Uterus (tissue), 4 donors: ENCODE results near the gene OCA2. TPM values are rescaled to one million over a fixed set of nuclear protein-coding genes. Genes with fewer than 3 reads are reported as not detected.

Source experiments
- DNase-seq, 2 donors: peaks; one replicate each; pipeline ENCODE4 v3.0.0-alpha.2; 2019 to 2020
- H3K27ac ChIP-seq, 2 donors: fragments of 200-600 bp; sonication (generic); 1 replicate in 1 of 2; 2 replicates in 1 of 2; pipeline ENCODE4 v1.5.1; 2016 to 2018
- H3K27me3 ChIP-seq, 2 donors: fragments of 200-600 bp; sonication (generic); one replicate each; pipeline ENCODE4 v1.5.1; 2018 to 2019; ENCODE audit warnings: control low read depth in 1 of 2
- H3K36me3 ChIP-seq, 2 donors: fragments of 200-600 bp; sonication (generic); one replicate each; pipeline ENCODE4 v1.5.1; 2019; ENCODE audit warnings: control low read depth in 1 of 2
- H3K4me1 ChIP-seq, 2 donors: fragments of 200-600 bp; sonication (generic); one replicate each; pipeline ENCODE4 v1.5.1; 2018 to 2019; ENCODE audit warnings: control low read depth in 1 of 2
- H3K4me3 ChIP-seq, 2 donors: fragments of 200-600 bp; sonication (generic); 1 replicate in 1 of 2; 2 replicates in 1 of 2; pipeline ENCODE4 v1.5.1; 2018 to 2019; ENCODE audit warnings: mild to moderate bottlenecking in 1 of 2
- H3K9me3 ChIP-seq, 2 donors: fragments of 200-600 bp; sonication (generic); one replicate each; pipeline ENCODE4 v1.5.1; 2019; ENCODE audit warnings: control low read depth in 1 of 2
- POLR2A ChIP-seq, 2 donors: fragments of 450-650 bp; IDR thresholded peaks; one replicate each; pipeline ENCODE4 v1.6.1; 2016; ENCODE audit warnings: antibody characterized with exemption in 2 of 2, mild to moderate bottlenecking in 1 of 2, moderate library complexity in 1 of 2
- intact Hi-C: fragments of 100-400 bp; cut with DNase I; formaldehyde crosslinking; loops from one replicate; pipeline ENCODE4 v1.15.1; 2023; ENCODE audit warnings: low total_unique reads
- total RNA-seq, 4 donors: library from RNA; depleted of rRNA in 3 of 4; stranded (reverse); fragments of >200 nt in 3 of 4; gene quantifications; one replicate each; pipeline versions ENCODE4 v1.1.0 to v1.2.4, GENCODE V29; 2014 to 2023
- TF ChIP-seq, protein P1 (sequence below), 4 experiments: fragments of 200-600 bp in 2 of 4; fragments of 450-650 bp in 2 of 4; sonication (generic) in 2 of 4; IDR thresholded peaks; one replicate each; pipeline ENCODE4 v1.5.1; 2016 to 2019; ENCODE audit warnings: antibody characterized with exemption in 4 of 4, mild to moderate bottlenecking in 2 of 4, moderate library complexity in 1 of 4
- donor health status: DM: yes; HTN: yes; CAD: no.

Gene OCA2
- total RNA-seq, 4 donors from 2014 or later, result 0.55 to 4.6 TPM; not detected in 2

DNA sequence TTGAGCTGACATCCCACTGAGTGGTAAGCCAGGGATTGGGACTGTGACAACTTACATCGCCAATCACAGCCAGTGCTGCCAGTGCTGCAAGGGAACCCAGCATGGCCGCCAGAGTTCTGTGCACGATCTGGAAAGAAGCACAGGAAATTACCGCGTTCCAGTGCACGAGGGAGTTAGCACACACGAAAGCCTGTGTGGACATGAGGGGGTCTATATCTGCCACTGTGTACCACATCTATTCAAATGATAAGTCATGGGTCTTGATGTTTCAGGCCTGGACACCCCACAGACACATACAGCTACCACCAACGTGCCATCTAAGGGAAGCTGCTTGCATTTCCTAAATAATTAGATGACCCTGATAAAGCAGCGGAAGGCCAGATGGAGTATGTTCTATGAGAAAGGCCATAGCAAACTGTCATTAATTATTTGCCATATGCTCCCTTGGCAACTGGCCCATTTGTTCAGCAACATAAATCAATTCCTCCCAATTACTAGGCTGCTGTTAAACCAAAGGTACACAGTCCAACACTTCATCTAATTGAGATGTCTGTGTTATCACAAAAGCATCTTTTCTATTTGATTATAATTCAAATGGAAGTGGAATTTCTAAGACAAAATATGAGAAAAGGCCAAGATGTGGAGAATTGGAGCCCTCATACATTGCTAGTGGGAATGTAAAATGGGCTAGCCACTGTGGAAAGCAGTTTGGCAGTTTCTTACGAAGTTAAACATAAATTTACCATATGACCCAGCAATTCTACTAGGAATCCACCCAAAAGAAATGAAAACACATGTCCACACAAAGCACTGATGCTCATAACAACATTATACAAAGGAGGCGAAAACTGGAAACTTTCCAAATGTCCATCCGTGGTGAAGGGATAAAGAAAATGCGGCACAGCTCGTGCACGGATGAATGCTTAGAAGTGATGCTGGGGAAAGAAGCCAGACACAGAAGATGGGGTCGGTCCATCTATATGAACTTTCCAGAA is 108.3 kb downstream of the OCA2 start:
- H3K9me3 ChIP-seq, result no peaks in the 10 kb centered on the region
- H3K4me1 ChIP-seq, result no peaks in the 10 kb centered on the region
- H3K27ac ChIP-seq, result no peak overlapping the region
- no peak for DNase-seq
- no peak overlapping the region for H3K4me3 ChIP-seq
- no peaks in the 10 kb centered on the region for H3K36me3 ChIP-seq
- TF ChIP-seq, protein P1, sequence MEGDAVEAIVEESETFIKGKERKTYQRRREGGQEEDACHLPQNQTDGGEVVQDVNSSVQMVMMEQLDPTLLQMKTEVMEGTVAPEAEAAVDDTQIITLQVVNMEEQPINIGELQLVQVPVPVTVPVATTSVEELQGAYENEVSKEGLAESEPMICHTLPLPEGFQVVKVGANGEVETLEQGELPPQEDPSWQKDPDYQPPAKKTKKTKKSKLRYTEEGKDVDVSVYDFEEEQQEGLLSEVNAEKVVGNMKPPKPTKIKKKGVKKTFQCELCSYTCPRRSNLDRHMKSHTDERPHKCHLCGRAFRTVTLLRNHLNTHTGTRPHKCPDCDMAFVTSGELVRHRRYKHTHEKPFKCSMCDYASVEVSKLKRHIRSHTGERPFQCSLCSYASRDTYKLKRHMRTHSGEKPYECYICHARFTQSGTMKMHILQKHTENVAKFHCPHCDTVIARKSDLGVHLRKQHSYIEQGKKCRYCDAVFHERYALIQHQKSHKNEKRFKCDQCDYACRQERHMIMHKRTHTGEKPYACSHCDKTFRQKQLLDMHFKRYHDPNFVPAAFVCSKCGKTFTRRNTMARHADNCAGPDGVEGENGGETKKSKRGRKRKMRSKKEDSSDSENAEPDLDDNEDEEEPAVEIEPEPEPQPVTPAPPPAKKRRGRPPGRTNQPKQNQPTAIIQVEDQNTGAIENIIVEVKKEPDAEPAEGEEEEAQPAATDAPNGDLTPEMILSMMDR (IDR thresholded peaks at IDR 0.05), result no peak
- TF ChIP-seq POLR2A (IDR thresholded peaks at IDR 0.05), result no peak
- intact Hi-C loops, result no loop called here
- no peaks in the 10 kb centered on the region for H3K27me3 ChIP-seq

DNA sequence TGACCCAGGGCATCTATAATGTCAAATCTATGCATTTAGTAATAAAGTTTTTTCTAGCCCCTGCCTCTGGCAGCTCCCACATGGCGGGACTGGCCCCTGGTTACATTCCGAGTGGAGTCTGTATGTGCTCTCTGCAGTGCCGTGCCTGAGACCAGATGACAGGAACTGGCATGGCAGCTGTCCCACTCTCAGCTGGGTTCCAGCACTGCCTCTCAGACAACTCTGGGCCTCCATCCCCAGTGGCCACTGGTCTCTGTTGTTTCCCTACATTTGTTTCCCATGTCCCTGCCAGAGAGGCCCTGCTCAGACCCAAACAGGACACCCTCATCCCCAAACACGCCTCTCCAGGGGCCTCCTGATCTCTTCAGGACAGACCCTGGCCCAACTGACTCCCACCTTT is 109.3 kb downstream of the OCA2 start:
- H3K36me3 ChIP-seq, result no peaks in the 10 kb centered on the region
- H3K27me3 ChIP-seq, result no peaks in the 10 kb centered on the region
- H3K4me1 ChIP-seq, result no peaks in the 10 kb centered on the region
- no peak overlapping the region for H3K4me3 ChIP-seq
- TF ChIP-seq, protein P1 (IDR thresholded peaks at IDR 0.05), result no peak
- no peak for TF ChIP-seq POLR2A (IDR thresholded peaks at IDR 0.05)
- DNase-seq, result no peak
- no peaks in the 10 kb centered on the region for H3K9me3 ChIP-seq
- no peak overlapping the region for H3K27ac ChIP-seq
- intact Hi-C loops, result no loop called here

DNA sequence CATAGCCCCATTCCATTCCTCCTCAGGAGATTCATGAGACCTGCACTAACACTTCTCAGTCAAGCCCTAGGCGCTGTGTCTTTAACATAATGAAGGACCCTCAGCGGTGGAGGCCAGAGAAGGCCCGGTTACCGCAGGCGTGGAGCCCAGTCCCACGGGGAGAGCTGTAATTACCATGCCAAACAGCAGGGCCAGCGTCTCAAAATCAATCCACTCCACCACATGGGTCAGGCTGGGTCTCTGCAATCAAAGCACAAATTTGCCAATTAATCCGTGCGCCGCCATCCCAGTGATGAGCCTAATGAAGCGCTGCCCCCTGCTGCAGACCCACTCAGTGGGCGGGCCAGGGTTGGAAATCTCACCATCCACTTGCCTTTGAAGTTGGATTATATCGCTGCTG is 109.7 kb downstream of the OCA2 start:
- Histone ChIP-seq H3K27ac (no peak overlapping the region), H3K27me3 (no peaks in the 10 kb centered on the region), H3K9me3 (no peaks in the 10 kb centered on the region), H3K36me3 (no peaks in the 10 kb centered on the region), H3K4me3 (no peak overlapping the region), H3K4me1 (no peaks in the 10 kb centered on the region)
- DNase-seq, result no peak
- TF ChIP-seq, protein P1 (IDR thresholded peaks at IDR 0.05), result no peak
- TF ChIP-seq POLR2A (IDR thresholded peaks at IDR 0.05), result no peak
- intact Hi-C loops, result no loop called here

DNA sequence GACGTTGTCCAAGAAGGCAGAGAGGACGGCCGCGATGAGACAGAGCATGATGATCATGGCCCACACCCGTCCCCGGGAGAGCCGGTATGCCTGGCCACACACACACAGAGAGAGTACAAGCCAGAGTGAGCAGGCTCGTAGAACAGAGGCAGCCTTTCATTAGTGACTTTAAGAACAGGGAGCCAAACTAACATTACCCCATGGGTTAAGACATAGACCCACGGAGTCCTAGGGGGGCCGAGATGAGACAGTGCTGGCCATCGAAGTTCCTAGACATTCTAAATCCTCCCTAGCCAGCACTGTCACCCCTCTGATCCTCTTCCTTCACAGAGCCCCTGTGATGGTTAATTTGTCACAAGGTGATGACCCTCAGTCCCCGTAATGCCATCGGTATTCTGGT is 114.0 kb downstream of the OCA2 start:
- Histone ChIP-seq H3K4me1 (no peaks in the 10 kb centered on the region), H3K36me3 (no peaks in the 10 kb centered on the region), H3K9me3 (no peaks in the 10 kb centered on the region), H3K4me3 (no peak overlapping the region), H3K27me3 (no peaks in the 10 kb centered on the region), H3K27ac (no peak overlapping the region)
- no peak for DNase-seq
- no peak for TF ChIP-seq POLR2A (IDR thresholded peaks at IDR 0.05)
- TF ChIP-seq, protein P1 (IDR thresholded peaks at IDR 0.05), result no peak
- intact Hi-C loops, result no loop called here

DNA sequence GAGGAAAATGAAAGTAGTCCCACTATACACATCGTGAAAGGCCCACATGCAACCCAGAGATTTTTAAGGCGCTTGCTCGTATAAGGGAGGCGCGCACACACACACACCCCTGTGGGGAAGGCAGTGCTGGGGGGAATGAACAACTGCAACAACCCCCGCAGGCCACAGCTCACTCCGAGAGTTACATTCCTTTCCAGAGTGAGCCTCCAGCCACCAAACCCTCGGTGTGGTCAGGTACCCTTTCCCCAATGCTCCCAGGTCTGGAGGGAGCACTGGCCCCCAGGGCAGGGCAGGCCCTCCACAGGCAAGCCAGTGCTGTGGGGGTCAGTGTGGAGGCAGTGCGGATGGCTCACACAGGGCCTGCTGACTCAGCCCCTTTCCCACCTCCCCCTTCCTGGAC is 115.6 kb downstream of the OCA2 start:
- DNase-seq, result no peak
- TF ChIP-seq POLR2A (IDR thresholded peaks at IDR 0.05), result no peak
- TF ChIP-seq, protein P1 (IDR thresholded peaks at IDR 0.05), result no peak
- Histone ChIP-seq H3K27ac (no peak overlapping the region), H3K9me3 (no peaks in the 10 kb centered on the region), H3K27me3 (no peaks in the 10 kb centered on the region), H3K4me3 (no peak overlapping the region), H3K36me3 (no peaks in the 10 kb centered on the region), H3K4me1 (no peaks in the 10 kb centered on the region)
- intact Hi-C loops, result no loop called here
